Activated CD4-positive, CD25-positive, alpha-beta regulatory T cell treated with anti-CD3 and anti-CD28 coated beads, Interleukin-2, amount 50 U/mL, for 24 hours (primary cell): Measurements from ENCODE around the gene FOXS1.

ENCODE experiments used
- ATAC-seq, 2 donors: fragments of 150-1000 bp; cut with Tn5 transposase; one replicate each; pipeline ENCODE4 v1.10.0; 2021; ENCODE audit warnings: mild to moderate bottlenecking in 1 of 2, moderate library complexity in 1 of 2

The FOXS1 gene

DNA sequence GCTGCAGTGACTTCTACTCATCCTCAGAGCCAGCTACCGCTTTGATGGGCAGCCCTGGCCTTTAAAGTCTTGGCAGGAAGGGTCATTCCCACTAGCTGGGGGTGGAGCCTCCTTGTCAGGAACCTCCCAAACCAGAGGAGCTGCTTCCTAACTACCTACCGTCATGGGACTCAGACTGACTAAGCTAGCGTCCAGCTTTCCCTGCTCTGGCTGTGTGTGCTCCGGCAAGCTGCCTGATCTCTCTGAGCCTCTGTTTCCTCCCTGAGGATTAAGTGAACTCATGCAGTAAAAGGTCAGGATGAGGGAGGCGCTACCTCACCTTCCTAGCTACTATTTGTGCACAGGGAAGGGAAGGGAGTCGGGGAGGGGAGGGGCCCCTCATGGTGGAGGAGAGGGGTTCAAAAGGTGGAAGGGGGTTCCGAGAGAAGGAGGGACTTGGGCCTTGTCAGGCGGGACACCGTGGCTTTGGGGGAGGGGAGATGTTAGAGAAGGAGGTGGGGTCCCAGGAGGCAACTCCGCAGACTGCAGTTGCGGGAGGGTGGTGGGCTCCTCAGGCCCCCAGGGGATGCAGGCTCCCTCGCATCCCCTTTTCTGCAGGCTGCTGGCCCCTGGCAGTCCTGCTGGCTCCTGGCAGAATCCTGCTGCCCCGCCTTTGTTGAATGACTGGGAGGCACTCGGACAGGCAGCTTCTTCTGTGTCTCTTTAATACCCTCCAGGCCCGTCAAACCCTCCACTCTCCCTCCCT is 15.2 kb upstream of the FOXS1 start:
- ATAC-seq: no peak

DNA sequence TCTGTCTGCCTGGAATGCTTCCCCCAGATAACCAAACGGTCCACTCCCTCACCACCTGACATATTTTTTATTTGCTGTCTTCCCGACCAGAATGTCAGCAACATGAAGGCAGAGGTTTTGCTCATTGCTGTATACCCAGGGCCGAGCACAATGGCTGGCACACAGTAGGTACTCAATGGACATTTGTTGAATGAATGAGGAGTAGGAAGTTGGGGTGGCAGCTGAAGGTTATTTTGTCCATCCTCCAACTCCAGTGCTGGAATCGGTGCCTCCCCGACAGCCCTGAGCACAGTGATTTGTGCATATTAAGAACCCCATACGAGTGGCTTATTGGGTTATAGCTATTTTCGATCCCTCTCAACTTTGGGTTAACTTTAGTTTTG is 14.6 kb upstream of the FOXS1 start:
- no peak for ATAC-seq

DNA sequence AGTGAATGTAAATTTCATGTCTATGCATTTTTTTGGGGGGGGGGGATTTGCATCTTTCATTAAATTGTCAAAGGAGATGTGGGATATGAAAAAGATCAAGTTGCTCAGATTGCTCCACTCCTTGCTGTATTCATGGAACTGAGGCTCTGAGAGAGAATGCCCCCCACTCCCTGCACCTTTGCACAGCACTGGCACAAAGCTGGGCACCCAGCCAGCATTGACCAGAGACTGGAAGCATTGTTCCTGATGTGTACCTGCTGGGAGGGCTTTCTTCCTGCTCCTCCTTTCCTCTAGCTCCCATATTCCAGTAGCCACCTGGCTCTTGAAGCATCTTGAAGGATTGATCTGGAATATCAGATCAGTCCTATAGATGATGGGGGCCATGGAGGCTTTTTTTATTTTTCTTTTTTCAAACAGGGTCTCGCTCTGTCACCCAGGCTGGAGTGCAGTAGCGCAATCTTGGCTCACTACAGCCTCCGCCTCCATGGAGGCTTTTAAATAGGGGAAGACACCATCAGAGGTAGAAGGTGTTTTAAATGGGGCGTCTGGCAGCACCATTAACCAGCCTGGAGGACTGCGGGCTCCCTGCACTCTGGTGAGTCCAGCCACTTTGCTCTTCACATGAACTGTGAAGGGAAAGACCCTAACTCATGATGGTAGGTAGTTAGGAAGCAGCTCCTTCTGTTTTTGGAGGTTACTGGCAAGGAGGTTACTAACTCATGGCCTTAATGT is 14.0 kb upstream of the FOXS1 start:
- no peak for ATAC-seq

DNA sequence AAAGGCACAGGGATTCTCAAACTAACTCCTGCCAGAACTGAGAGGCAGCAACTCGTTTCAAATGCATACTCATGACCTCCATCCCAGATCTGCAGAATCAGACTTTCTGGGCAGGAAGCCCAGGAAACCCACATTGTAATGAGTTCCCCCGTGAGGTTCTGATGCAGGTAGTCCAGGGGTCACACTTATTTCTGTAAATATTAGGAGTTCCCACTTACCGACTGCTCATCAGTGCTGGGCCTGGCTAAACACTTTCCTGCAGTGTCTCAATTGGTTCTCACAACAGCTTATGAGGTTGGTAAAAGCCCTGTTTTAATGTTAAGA is 13.3 kb upstream of the FOXS1 start:
- no peak for ATAC-seq

DNA sequence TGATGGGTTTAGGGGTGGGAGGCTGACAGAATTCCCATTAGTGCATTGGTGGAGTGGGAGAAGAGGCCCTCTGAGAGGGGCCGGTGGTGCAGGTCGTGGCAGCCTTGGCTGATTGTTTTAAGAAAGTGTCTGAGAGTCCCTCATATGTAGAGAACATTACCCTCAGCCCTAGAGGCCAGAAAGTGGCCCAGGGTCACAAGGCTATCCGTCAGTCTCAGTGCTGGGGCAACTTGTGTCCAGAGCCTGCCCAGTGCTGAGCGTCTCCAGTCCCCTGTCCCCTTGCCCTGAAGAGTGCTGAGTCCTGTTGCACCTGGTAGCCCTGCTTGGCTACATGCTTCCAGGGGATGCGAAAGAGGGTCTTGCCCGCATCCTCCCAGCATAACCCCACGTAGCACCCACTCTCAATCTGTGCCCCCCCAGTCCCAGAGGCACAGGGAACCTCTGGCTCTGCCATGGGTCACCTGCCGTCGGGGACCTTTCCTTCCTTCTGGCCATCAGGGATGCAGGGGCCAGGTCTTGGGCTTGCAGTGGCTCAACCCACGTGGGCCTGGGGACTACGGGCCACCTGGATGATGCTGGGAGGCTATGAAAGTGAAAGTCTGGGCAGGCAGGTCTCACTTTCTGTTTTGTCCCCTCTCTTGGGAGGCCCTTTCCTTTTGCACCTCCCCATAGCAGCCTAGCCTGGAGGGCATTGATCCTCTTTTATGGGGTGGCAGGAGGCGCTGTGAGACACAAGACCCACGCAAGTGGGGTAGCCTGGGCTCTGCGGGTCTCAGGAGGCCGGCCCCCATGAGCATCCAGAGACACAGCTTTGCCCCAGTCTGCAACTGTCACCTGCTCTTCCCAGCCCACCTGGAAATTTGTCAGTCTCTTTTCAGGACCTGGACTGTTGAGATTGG is 12.7 kb upstream of the FOXS1 start:
- ATAC-seq: peak; percentile 28 to 46

DNA sequence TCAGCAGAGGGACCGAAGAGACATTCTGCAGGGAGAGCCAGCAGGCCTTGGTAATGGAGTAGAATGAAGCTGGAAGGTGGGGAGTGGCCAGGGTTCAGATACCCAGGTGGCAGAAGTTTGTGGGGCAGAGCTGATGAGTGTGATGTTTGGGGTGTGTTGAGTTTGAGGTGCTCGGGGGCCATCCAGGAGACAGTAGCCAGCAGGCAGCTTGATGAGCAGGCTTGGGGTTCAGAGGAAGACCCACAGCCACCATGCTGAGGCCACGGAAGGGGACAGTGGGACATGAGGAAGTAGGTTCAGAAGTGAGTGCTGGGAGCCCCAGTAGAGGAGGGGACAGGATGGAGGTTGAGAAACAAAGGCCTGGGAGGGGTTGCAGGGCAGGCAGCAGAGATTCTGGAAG is 11.1 kb upstream of the FOXS1 start:
- ATAC-seq: no peak

DNA sequence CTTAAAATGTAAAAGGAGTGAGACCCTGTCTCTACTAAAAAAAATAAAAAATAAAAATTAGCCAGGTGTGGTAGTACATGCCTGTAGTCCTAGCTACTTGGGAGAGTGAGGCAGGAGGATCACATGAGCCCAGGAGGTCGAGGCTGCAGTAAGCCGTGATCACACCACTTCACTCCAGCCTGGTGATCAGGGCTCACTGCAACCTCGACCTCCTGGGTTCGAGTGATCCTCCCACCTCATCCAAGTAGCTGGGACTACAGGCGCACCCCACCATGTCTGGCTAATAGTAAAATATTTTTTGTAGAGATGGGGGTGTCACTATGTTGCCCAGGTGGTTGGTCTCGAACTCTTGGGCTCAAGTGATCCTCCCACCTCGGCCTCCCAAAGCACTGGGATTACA is 8.1 kb upstream of the FOXS1 start:
- no peak for ATAC-seq

DNA sequence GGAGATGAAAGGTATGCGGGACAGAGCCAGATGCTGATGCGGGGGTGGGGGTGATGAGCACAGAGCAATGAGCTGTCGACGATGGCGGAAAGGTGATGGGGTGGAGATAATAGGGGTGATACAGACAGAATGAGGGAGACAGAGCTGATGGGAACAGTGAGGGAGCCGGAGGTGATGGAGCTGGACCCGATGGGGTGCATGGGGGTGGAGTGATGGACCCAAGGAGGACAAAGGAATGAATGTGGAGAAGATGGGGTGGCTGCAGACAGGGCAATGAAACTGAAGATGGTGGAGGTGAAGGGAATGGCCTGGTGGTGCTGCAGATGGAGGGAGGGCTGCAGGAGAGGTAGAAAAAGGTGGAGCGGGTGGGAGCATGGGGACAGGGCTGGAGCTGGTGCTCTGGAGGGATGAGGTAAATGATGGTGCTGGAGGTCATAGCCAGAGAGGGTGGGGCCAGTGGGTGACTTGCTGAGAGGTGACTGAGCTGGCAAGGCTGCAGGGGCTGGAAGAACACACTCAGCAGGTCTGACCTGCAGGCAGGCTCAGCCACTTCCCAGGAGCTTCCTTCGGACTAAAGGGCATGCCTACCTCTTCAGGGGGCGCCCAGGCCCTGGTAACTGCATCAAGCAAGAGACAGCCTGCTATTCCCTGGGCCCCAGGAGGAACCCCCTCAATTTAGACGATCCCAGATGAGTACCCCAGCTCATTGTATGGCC is 6.0 kb upstream of the FOXS1 start:
- ATAC-seq: no peak

DNA sequence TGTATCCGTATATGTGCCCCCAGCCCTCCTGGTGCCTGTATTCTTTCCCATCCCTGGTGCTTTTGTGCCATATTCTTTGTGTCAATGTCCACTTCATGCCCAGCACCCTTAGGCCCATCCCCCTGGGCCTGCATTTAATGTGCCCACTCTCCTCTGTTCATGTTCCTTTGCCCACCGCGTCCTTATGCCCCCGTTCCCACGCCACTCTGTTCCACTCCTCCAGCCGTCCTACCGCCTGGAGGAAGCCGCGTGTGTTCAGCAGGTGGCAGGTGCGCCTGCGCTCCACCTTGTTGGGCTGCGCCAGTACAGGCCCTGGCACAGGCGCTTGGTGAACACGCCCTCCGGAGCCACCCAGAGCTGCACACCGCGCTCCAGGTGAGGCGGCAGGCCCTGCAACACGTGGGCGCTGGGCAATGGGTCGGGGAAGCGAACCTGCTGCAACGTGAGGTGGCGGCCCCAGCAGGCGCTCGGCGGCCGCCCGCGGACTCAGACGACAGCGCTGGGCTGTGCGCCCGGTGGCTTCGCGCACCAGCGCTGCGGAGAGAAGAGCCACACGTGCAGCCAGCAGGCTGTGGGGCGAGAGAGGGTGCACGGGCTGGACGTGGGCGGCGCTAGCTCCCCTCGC is 4.0 kb upstream of the FOXS1 start:
- no peak for ATAC-seq

DNA sequence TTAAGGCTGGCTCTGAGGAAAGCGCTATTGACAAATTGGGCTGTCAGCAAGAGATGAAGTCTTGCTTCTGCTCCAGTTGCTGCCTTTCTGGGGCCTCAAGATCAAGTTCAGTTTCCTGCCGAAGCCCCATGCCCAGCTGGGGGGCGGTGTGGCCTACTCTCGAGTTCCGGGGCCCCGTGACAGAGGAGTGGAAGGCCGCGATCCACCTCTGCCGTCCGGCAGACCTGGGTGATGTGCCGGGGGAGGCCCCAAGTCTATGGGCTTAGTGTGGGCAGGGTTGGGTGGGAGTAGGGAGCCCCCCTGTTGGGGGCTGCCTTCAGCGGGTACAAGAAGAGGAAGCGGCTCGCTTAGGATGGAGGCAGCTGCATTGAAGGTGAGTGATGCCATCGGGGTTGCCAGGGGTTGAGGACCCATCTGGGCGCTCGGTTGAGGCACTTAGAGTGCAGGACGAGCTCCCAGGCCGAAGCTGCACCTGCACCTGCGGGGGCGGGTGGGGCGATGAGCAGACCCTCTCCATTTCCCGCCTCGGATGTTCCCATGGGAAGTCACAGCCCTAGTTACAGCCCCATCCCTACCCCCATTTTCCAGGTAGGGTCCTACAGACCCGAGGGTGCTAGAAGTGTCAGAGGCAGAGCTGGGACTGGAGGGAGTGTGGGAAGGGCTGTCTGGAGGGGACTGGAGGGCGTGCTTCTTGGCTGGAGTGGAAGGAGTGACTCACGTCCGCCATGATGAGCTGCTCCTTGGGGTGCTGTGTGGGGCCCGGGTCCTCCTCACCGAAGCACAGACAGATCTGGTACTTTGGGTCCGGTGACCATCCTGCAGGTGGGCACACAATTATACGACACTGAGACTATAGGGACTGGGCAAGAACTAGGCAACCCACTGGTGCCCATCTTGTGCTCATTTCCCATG is 2.9 kb upstream of the FOXS1 start:
- ATAC-seq: no peak

DNA sequence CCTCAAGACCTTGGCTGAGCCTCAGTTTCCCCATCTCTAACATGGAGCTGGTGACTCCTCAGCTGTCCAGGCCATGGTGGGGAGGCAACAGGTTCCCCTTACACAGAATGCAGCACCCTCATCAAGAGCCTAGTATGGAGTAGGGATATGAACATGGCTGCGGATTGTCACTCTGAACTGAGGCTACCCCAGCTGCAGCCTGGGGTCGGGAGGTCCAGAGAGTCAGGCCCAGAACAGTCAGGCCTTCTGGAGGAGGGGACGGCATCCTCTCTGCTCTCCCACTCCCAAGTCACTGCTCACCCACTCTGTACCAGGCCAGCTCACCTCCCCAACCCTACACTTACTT is 1.4 kb upstream of the FOXS1 start:
- no peak for ATAC-seq

DNA sequence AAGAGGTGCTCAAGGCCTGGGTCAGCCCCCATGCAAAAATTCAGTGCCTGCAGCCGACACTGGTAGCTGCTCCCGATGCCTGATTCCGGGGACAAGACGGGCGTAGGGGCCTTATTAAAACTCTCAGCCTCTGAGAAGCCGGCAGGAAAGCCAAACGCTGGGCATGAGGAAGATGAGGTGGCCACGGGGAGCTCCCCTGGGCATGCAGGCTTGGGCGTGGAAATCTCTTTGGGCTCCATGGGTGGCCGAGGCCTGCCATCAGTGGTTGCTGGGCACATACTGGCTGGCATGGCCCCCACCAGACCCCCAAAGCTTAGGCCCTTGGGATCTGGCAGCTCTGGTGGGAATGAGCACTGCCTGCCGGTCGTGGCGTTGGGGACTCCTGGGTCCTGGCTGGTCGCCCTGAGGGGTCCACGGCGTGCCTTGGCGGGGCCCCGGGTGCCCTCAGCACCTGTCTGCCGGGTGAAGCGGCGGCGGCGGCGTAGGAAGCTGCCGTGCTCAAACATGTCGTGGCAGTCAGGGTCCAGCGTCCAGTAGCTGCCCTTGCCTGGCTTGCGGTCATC is 586 bp downstream of the FOXS1 start:
- ATAC-seq: no peak

DNA sequence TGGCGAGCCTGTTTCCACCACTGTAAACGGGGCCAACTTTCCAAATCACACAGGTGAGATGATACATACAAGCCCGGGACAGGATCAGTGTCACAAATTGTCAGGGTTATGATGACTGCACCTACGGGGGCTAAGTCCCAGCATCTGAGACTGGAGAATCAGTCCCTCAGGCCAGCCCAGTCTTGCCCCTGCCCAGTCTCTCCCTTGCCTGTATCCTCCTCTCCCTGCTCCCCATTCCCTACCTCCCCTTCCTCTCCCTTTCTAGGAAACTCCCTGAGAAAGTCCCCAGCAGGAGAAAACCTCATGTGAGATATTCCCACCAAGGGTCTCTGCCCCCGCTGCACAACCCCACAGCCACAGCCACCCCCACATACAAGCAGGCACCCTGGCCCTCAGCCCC is 1.5 kb downstream of the FOXS1 start:
- ATAC-seq: no peak

DNA sequence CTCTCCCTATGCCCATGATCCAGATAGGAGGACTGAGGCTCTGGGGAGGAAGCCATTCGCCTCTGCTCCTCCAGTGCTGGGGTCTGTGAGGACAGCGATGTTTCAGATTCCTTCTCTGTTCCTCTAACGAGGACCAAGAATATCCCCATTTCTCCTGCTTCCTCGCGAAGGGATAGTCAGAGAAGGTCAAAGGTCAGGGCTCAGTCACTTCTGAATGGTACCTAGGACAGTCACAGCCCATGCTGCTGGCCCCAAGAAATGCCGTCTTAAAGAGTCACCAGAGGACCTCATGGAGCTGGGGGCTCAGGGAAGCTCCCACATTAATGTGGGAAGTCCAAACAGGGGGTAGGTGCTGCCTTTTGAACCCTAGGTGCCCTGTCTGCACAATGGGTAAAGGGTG is 2.1 kb downstream of the FOXS1 start:
- no peak for ATAC-seq

DNA sequence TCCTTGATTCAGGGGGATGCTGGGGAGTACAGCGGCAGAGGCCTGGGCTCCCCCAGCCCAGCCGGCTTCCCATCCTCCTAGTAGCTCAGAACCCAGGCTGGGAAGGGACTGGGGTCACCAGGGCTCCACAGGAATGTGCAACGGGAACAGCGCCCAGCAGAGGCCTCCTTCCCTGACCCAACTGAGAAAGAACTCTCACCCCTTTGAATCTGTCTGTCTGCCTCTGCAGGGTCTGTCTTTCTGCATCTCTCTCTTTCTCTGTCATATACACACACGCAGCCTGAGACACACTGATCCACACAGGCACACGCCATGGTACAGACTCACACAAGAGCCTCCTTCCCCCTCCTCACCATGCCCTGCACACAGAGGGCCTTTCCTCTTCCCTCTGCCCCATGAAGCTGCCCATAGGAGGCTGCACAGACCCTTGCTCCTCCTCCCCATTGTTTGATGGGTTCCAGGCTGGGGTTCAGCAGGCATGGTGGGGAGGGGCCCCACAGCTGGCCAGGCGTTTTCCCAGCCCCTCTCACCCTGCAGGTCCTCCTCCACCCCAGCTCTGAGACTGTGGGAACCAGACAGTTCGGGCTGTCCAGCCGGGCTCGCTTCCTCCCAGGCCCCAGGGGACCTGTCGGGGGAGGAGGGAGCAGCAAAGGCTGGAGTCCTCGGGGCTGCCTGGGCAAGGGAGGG is 2.8 kb downstream of the FOXS1 start:
- ATAC-seq: no peak

DNA sequence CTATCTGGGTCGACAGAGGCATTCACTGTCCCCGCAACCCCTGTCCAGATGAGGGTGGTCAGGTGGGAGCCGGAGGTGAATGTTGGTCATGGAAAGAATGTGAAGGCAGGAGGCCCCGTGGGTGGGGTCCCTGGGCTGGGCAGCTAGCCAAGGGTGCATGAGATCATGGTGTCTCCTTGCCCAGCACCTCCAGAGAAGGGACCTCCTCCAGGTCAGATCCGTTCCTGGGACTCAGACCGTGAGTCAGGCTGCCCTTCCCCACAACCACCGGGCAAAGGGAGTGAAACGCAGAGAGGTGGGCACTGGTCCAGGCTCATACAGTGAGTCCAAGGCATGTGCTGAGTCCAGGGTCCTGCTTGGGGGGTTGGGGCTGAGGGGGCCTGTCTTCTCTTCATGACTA is 3.5 kb downstream of the FOXS1 start:
- ATAC-seq: peak in 1 of 2 donors; percentile 6

DNA sequence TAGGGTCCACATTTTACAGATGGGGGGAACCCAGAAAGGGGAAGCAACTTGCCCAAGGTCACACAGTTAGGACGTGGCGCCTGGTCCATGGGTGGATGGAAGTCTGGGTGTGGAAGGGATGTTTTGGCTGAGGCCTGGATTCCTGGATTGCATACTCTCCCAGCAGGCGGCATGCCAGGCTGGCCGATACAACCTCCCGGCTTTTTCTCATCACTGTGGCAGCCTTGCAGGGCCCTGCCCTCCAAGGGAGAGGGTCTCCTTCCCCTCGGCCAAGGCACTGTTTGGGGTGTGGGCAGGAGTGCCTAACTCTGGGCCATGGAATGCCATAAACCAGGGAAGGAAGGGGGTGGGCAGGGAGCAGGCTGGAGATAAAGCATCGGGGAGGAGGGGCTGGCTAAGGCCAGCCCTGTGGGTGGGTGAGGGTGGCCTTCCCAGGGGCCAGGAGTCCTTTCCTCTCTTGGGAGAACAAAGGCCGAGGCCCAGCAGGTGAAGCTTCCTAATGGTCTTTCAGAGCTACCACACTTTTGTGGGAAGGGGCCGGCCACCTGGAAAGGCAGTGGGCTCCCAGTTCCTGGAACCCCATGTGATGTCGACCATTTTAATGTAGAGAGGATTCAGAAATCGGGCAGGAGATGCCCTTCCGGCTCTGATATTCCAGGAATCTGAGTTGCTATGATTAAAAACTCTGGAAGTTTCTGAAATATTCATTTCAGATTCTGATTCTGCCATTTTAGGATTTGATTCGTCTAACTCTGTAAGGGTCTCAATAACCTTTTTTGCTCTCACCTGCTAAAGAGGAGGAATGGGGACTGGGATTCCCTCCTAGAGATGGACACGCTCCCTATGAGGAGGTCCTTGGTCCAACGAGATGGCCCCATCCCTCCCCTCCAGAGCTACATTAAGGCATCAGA is 4.2 kb downstream of the FOXS1 start:
- ATAC-seq: no peak

DNA sequence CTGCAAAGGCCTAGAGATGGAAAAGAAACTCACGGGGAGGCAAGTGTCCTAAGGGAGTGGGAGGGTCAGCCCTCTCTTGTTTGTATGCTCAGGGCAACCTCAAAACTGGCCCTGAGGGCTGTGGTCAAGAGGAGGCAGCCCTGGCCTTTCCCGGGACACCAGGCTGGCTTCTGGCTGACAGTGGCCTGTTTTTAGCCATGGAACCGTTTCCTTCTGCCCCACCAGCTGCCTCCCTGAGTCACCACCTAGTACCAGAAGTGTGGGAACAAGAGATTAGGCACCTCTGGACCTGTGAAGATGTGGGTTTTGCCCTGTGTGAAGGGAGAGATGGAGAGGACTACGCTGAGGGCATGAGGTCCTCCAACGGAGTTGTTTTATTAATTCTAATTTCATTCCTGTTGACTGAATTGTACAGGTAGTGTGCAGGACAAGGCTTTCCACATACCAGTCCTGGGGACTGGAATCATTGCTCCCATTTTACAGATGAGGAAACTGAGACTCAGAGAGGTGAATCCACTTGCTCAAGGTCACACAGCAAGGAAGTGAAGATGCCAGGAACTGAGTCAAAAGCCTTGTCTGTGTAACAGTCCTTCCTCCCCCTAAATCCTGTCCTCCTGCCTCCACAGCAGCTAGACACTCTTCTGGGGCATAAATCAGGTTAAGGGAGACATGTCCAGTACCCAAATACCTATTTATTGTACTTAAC is 5.5 kb downstream of the FOXS1 start:
- ATAC-seq: no peak
